Stimulated activated CD4-positive, alpha-beta T cell treated with anti-CD3 and anti-CD28 coated beads, TNF-alpha, amount 100 ng/mL, for 4 hours (primary cell): ENCODE measurements around the gene EXOC5.

ENCODE experiments used
- DNase-seq, 3 experiments: peaks; one replicate each; pipeline ENCODE4 v3.0.0-alpha.2; 2020; ENCODE audit warnings: low read depth in 3 of 3

EXOC5 gene

DNA sequence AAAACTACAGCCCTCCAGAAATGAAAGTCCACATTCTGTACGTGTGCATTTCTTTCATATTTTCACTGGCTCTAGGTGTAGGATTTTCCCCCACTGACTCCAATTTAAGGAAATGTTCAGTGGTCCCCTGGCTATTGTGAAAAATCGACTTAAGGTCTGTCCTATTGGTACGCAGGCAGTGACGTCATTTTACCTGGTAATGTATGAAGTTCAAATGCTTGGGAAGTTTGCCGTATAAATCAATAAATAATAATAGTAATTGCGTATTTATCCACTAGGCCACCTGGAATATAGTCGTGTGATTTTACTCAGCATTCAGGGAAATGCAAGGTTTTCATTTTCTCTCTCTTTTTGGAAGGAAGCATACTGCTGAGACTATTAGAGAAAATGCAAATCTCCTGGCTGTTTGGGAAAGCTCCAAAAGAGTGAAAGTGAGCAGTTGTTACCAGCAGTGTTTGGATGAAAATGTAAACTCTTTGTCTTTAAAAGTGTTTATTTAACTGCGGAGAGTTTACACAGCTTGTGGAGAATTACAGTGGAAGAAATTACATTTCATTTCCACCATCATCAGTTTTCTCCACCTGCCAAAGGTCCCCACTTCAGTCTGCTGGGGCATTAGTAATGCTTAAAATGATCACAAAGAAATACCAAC, 107.0 kb downstream of the EXOC5 start:
- DNase-seq = no peak

DNA sequence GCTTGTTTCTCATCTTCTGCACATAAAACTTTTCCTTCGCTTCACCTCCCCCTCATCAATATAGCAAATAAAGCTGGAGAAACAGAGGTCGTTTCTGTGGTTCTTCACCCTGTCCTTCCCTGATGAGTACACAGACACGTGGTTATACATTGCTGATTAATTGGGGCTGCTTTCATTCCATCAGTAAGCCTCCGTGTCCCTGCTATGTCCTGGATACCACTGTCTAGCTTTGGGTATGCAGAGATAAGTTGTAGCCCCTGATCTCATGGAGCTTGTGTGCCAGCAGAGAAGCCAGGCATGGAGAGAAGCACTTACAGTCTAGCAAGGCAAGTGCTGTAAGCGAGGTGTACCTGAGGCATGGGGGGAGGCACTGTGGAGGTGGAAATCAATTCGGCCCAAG, 108.4 kb downstream of the EXOC5 start:
- no peak for DNase-seq

DNA sequence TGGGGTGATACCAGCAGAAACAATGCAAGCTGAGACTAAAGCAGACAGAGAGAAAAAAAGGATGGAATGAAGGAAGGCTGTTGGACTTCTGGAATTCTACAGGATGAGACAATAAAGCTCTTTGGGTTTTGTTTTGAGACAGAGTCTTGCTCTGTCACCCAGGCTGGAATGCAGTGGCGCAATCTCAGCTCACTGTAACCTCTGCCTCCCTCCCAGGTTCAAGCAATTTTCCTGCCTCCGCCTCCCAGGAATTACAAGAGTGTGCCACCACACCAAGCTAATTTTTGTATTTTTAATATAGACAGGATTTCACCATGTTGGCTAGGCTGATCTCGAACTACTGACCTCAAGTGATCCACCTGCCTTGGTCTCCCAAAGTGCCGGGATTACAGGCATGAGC, 115.4 kb downstream of the EXOC5 start:
- no peak for DNase-seq
